ENCODE results near the gene DUS1L. TPM values are rescaled to one million over a fixed set of nuclear protein-coding genes. Genes with fewer than 3 reads are reported as not detected.

The DUS1L gene
- total RNA-seq, 1 donor from 2014 or later: 24.5 TPM

DNA sequence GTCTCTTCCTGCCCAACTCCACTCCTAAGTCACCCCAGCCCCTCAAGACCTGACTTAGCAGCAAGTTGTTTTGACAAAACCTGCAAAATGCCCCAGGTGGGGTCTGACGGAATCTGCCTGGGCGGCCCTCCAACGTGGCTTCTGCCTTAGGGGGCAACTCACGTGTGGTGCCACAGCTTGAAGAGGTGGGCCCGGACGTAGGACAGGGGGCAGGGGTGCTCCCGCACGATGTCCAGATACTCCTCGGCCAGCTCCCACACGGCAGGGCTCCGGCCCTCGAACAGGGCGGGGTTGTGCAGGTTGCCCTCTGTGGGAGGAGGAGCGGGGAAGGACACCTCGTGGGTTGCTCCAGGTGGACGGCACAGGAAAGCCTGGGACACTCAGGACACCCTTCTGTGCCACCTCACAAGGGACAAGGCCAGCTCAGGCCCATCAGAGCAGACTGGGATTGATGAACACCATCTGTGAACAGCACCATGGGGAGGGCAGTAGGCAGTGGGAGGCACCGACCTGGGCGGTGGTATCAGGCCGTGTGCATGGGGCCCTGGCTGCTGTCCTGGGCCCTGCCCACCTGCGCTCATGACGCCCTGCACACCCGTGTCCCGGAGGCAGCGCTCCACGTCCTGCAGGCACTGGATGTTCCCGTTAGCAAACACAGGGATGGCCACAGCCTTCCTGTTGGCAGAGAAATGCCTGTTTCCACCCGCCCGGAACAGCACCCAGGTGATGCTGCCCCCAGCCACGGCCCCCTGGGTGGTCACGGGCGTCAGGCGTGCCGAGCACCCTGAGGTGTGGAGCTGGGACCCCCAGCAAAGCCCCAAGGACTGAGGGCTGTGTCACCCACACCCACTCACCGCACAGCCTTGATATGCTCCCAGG, 4.3 kb downstream of the DUS1L start:
- H3K4me1 ChIP-seq (ENCODE audit: control insufficient read depth in 3 of 3, insufficient read depth in 3 of 3, low read length in 3 of 3): peaks cover 19 to 28% (median 25%) of the 10 kb centered on the region in 3 donors

GRCh38 chr17:82060614-82061013, 5.0 kb downstream of the DUS1L start:
- Histone ChIP-seq H3K27me3 (ENCODE audit: control insufficient read depth in 3 of 3, insufficient read depth in 3 of 3, low read length in 3 of 3) (no peaks in the 10 kb centered on the region), H3K9me3 (ENCODE audit: control insufficient read depth in 3 of 3, low read length in 3 of 3) (no peaks in the 10 kb centered on the region), H3K36me3 (ENCODE audit: control insufficient read depth in 3 of 3, insufficient read depth in 3 of 3, low read length in 3 of 3) (peaks cover 60 to 70% (median 63%) of the 10 kb centered on the region in 3 donors), H3K27ac (ENCODE audit: low read depth, low read length) (no peak overlapping the region), H3K9ac (ENCODE audit: low read depth in 1 of 3, low read length in 3 of 3) (no peak overlapping the region), H3K4me3 (ENCODE audit: low read length in 3 of 3) (no peak overlapping the region), H3K4me1 (ENCODE audit: control insufficient read depth in 3 of 3, insufficient read depth in 3 of 3, low read length in 3 of 3) (peaks cover 15 to 22% (median 22%) of the 10 kb centered on the region in 3 donors)

More for the DNA sequence above, 4.3 kb downstream of the DUS1L start:
- Histone ChIP-seq H3K36me3 (ENCODE audit: control insufficient read depth in 3 of 3, insufficient read depth in 3 of 3, low read length in 3 of 3) (peaks cover 54 to 64% (median 56%) of the 10 kb centered on the region in 3 donors), H3K9me3 (ENCODE audit: control insufficient read depth in 3 of 3, low read length in 3 of 3) (no peaks in the 10 kb centered on the region), H3K9ac (ENCODE audit: low read depth in 1 of 3, low read length in 3 of 3) (no peak overlapping the region), H3K27ac (ENCODE audit: low read depth, low read length) (no peak overlapping the region), H3K4me3 (ENCODE audit: low read length in 3 of 3) (no peak overlapping the region), H3K27me3 (ENCODE audit: control insufficient read depth in 3 of 3, insufficient read depth in 3 of 3, low read length in 3 of 3) (no peaks in the 10 kb centered on the region)

DNA sequence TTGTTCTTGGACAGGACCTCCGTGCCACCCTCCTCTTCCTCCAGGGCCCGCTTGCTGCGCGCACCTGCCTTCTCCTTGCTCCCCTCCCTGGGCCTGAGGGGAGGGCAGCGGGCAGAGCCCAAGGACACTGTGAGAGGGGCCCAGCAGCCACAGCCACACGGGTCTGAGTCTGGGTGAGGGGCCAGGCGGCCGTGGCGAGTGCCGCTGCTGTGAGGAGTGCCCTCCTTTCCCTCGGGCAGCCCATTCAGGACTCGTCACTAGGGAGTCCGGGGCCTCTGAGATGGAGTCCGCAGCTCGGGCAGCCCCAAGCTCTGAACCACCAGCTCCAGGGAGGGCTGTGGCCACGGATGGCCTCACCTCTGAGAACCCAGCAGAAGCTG, 5.6 kb downstream of the DUS1L start:
- H3K36me3 ChIP-seq (ENCODE audit: control insufficient read depth in 3 of 3, insufficient read depth in 3 of 3, low read length in 3 of 3): peaks cover 65 to 75% (median 69%) of the 10 kb centered on the region in 3 donors
- peaks cover 15 to 19% (median 19%) of the 10 kb centered on the region in 3 donors for H3K4me1 ChIP-seq (ENCODE audit: control insufficient read depth in 3 of 3, insufficient read depth in 3 of 3, low read length in 3 of 3)
- no peak overlapping the region for H3K4me3 ChIP-seq (ENCODE audit: low read length in 3 of 3)
- H3K27ac ChIP-seq (ENCODE audit: low read depth, low read length): no peak overlapping the region
- H3K9ac ChIP-seq (ENCODE audit: low read depth in 1 of 3, low read length in 3 of 3): no peak overlapping the region
- no peaks in the 10 kb centered on the region for H3K27me3 ChIP-seq (ENCODE audit: control insufficient read depth in 3 of 3, insufficient read depth in 3 of 3, low read length in 3 of 3)
- no peaks in the 10 kb centered on the region for H3K9me3 ChIP-seq (ENCODE audit: control insufficient read depth in 3 of 3, low read length in 3 of 3)

- Histone ChIP-seq H3K9me3 (ENCODE audit: control insufficient read depth in 3 of 3, low read length in 3 of 3) (no peaks in the 10 kb centered on the region), H3K4me1 (ENCODE audit: control insufficient read depth in 3 of 3, insufficient read depth in 3 of 3, low read length in 3 of 3) (peaks cover 9 to 14% (median 14%) of the 10 kb centered on the region in 3 donors), H3K4me3 (ENCODE audit: low read length in 3 of 3) (no peak overlapping the region), H3K36me3 (ENCODE audit: control insufficient read depth in 3 of 3, insufficient read depth in 3 of 3, low read length in 3 of 3) (peaks cover 70 to 79% (median 75%) of the 10 kb centered on the region in 3 donors), H3K9ac (ENCODE audit: low read depth in 1 of 3, low read length in 3 of 3) (no peak overlapping the region), H3K27ac (ENCODE audit: low read depth, low read length) (no peak overlapping the region), H3K27me3 (ENCODE audit: control insufficient read depth in 3 of 3, insufficient read depth in 3 of 3, low read length in 3 of 3) (no peaks in the 10 kb centered on the region)
These were observed 6.2 kb downstream of the DUS1L start for GRCh38 chr17:82059272-82060000.

DNA sequence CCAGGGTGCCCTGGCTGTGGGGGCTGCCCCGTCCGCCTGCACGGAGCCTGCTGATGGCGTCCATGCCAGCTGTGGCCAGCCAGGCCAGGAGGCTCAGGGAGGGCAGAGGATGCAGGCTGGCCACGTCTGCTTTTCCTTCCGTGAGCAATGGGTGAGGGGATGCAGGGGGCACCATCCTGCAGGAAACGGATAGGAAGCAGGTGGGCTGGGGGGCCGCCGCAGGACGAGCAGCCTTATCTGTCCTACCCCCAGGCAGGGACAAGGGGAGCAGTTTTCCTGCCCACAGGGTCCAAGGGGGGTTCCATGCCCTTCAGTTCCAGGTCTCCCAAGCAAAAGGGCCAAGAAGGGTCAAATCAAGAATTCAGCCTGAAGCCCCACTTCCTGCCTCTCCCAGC, 6.8 kb downstream of the DUS1L start:
- Histone ChIP-seq H3K9me3 (ENCODE audit: control insufficient read depth in 3 of 3, low read length in 3 of 3) (no peaks in the 10 kb centered on the region), H3K4me1 (ENCODE audit: control insufficient read depth in 3 of 3, insufficient read depth in 3 of 3, low read length in 3 of 3) (peaks cover 5 to 10% (median 9%) of the 10 kb centered on the region in 3 donors), H3K27me3 (ENCODE audit: control insufficient read depth in 3 of 3, insufficient read depth in 3 of 3, low read length in 3 of 3) (no peaks in the 10 kb centered on the region), H3K36me3 (ENCODE audit: control insufficient read depth in 3 of 3, insufficient read depth in 3 of 3, low read length in 3 of 3) (peaks cover 73 to 81% (median 78%) of the 10 kb centered on the region in 3 donors), H3K4me3 (ENCODE audit: low read length in 3 of 3) (no peak overlapping the region), H3K27ac (ENCODE audit: low read depth, low read length) (no peak overlapping the region), H3K9ac (ENCODE audit: low read depth in 1 of 3, low read length in 3 of 3) (no peak overlapping the region)

DNA sequence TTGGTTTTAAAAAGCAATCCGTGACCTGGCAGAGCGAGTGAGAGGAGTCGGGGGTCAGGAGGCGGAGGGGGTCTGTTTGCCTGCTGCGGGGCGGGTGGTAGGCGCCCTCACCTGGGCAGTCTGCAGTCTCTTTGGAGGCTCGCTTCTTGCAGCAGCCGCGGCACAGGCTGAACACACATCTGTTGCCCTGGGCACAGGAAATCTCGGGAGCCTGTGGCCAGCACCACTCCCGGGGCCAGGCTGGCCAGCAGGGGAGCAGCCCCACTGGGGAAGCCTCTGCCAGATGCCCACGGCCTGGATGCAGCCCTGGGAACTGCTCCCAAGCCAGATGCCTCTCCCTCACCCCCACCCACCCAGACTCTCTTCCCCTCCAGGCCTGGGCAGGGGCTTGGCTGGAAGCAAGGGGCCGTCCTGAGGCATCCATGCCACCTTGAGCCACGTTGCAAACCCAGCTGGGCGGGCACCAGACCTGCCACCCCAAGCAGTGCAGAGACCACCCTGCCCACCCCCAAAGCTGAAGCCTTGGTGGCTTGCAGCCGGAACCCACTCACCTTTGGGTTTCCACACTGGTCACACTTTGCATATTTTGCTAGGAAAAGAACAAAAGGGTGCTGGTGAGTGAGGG, 7.3 kb downstream of the DUS1L start:
- no peak overlapping the region for H3K9ac ChIP-seq (ENCODE audit: low read depth in 1 of 3, low read length in 3 of 3)
- H3K36me3 ChIP-seq (ENCODE audit: control insufficient read depth in 3 of 3, insufficient read depth in 3 of 3, low read length in 3 of 3): peaks cover 74 to 79% (median 77%) of the 10 kb centered on the region in 3 donors

GRCh38 chr17:82056729-82057621, 8.6 kb downstream of the DUS1L start:
- H3K4me1 ChIP-seq (ENCODE audit: control insufficient read depth in 3 of 3, insufficient read depth in 3 of 3, low read length in 3 of 3): peaks cover 17 to 20% (median 17%) of the 10 kb centered on the region in 3 donors
- H3K9me3 ChIP-seq (ENCODE audit: control insufficient read depth in 3 of 3, low read length in 3 of 3): no peaks in the 10 kb centered on the region
- H3K36me3 ChIP-seq (ENCODE audit: control insufficient read depth in 3 of 3, insufficient read depth in 3 of 3, low read length in 3 of 3): peaks cover 62 to 67% (median 64%) of the 10 kb centered on the region in 3 donors
- no peak overlapping the region for H3K4me3 ChIP-seq (ENCODE audit: low read length in 3 of 3)
- H3K27me3 ChIP-seq (ENCODE audit: control insufficient read depth in 3 of 3, insufficient read depth in 3 of 3, low read length in 3 of 3): no peaks in the 10 kb centered on the region
- H3K27ac ChIP-seq (ENCODE audit: low read depth, low read length): no peak overlapping the region
- H3K9ac ChIP-seq (ENCODE audit: low read depth in 1 of 3, low read length in 3 of 3): no peak overlapping the region

More for the DNA sequence above, 7.3 kb downstream of the DUS1L start:
- H3K4me3 ChIP-seq (ENCODE audit: low read length in 3 of 3): no peak overlapping the region
- peaks cover 6 to 10% (median 8%) of the 10 kb centered on the region in 3 donors for H3K4me1 ChIP-seq (ENCODE audit: control insufficient read depth in 3 of 3, insufficient read depth in 3 of 3, low read length in 3 of 3)
- H3K27me3 ChIP-seq (ENCODE audit: control insufficient read depth in 3 of 3, insufficient read depth in 3 of 3, low read length in 3 of 3): no peaks in the 10 kb centered on the region
- H3K9me3 ChIP-seq (ENCODE audit: control insufficient read depth in 3 of 3, low read length in 3 of 3): no peaks in the 10 kb centered on the region
- no peak overlapping the region for H3K27ac ChIP-seq (ENCODE audit: low read depth, low read length)

- Histone ChIP-seq H3K9me3 (ENCODE audit: control insufficient read depth in 3 of 3, low read length in 3 of 3) (no peaks in the 10 kb centered on the region), H3K27ac (ENCODE audit: low read depth, low read length) (no peak overlapping the region), H3K4me3 (ENCODE audit: low read length in 3 of 3) (no peak overlapping the region), H3K36me3 (ENCODE audit: control insufficient read depth in 3 of 3, insufficient read depth in 3 of 3, low read length in 3 of 3) (peaks cover 55 to 62% (median 58%) of the 10 kb centered on the region in 3 donors), H3K9ac (ENCODE audit: low read depth in 1 of 3, low read length in 3 of 3) (no peak overlapping the region), H3K27me3 (ENCODE audit: control insufficient read depth in 3 of 3, insufficient read depth in 3 of 3, low read length in 3 of 3) (no peaks in the 10 kb centered on the region), H3K4me1 (ENCODE audit: control insufficient read depth in 3 of 3, insufficient read depth in 3 of 3, low read length in 3 of 3) (peaks cover 17 to 20% (median 17%) of the 10 kb centered on the region in 3 donors)
These were observed 9.5 kb downstream of the DUS1L start for GRCh38 chr17:82055965-82056728.
